HepG2 (cell line): ENCODE data around the gene SVOPL. TPM values are rescaled to one million over a fixed set of nuclear protein-coding genes. Genes with fewer than 3 reads are reported as not detected.

ENCODE experiments used
- ATAC-seq: fragments of 200-7000 bp; cut with Tn5 transposase; 3 replicates; pipeline ENCODE4 v1.9.1; 2020; ENCODE audit warnings: mild to moderate bottlenecking, moderate library complexity
- BruUV-seq: library from RNA; stranded (reverse); fragments of 400-500 nt; replicated peaks from 2 replicates; lab custom pipeline; 2021; lab: Mats Ljungman, UMichigan
- CTCF ChIA-PET: fragments of 300-600 bp; formaldehyde crosslinking; extraction: SDS; loops from one replicate; lab custom pipeline; 2021; ENCODE audit warnings: low total read pairs, inconsistent platforms, low intra/inter-chr PET ratio; lab: Yijun Ruan, JAX
- POLR2A ChIA-PET: fragments of 350-600 bp; sonication (Branson Sonifier 250); formaldehyde crosslinking; loops from one replicate; lab custom pipeline; 2020; ENCODE audit warnings: antibody characterized with exemption, inconsistent platforms; lab: Yijun Ruan, JAX
- DNase-seq: peaks from one replicate; pipeline ENCODE4 v3.0.0-alpha.2; 2015; ENCODE audit warnings: low spot score
- FAIRE-seq: peaks from 3 replicates; lab custom pipeline; 2011; peaks lifted over from hg19 to GRCh38; lab: Jason Lieb, UNC
- H2AFZ ChIP-seq: one replicate; pipeline ENCODE4 v1.6.1; 2011; ENCODE audit warnings: low read length, inconsistent platforms
- H3K27ac ChIP-seq: fragments of 300-600 bp; 3 replicates; pipeline ENCODE4 v1.8.0; 2011; ENCODE audit warnings: mixed run types, mild to moderate bottlenecking, mixed read lengths, low read length, inconsistent platforms; ENCODE audit not compliant: insufficient read depth; ENCODE audit errors: extremely low read length
- H3K27me3 ChIP-seq, 2 experiments: fragments of 200-600 bp in 1 of 2; 2 replicates in 1 of 2; 3 replicates in 1 of 2; pipeline versions ENCODE4 v1.6.0 to v1.8.0; 2011; ENCODE audit warnings: low read length in 2 of 2, mild to moderate bottlenecking in 2 of 2, moderate library complexity in 2 of 2, inconsistent platforms in 1 of 2; ENCODE audit not compliant: insufficient read depth in 2 of 2, control insufficient read depth in 1 of 2
- H3K36me3 ChIP-seq, 2 experiments: fragments of 200-600 bp in 1 of 2; replicated peaks in 1 of 2; 2 replicates in 1 of 2; 3 replicates in 1 of 2; pipeline versions ENCODE4 v1.5.1 to v1.8.0; 2011; ENCODE audit warnings: low read length in 2 of 2, inconsistent platforms in 1 of 2; ENCODE audit not compliant: insufficient read depth in 2 of 2, control insufficient read depth in 1 of 2
- H3K4me1 ChIP-seq: 2 replicates; pipeline ENCODE4 v1.5.1; 2012; ENCODE audit warnings: low read length, inconsistent platforms; ENCODE audit not compliant: insufficient read depth
- H3K4me2 ChIP-seq: 2 replicates; pipeline ENCODE4 v1.6.0; 2011; ENCODE audit warnings: low read depth, low read length, inconsistent platforms
- H3K4me3 ChIP-seq, 3 experiments: fragments of 200-600 bp in 1 of 3; sonication (generic), shearing (Covaris generic) in 1 of 3; replicated peaks in 1 of 3; 2 replicates each; pipeline ENCODE4 v1.5.1; 2011 to 2016; ENCODE audit warnings: low read length in 3 of 3, inconsistent platforms in 2 of 3, low read depth in 2 of 3, mild to moderate bottlenecking in 2 of 3, control low read depth in 1 of 3, mixed read lengths in 1 of 3; ENCODE audit not compliant: insufficient read depth in 1 of 3
- H3K79me2 ChIP-seq: one replicate; pipeline ENCODE4 v1.6.1; 2011; ENCODE audit warnings: low read length, inconsistent platforms; ENCODE audit not compliant: insufficient read depth
- H3K9ac ChIP-seq: 2 replicates; pipeline ENCODE4 v1.6.0; 2011; ENCODE audit warnings: mild to moderate bottlenecking, low read depth, low read length, inconsistent platforms; ENCODE audit not compliant: insufficient read depth
- H3K9me3 ChIP-seq: 2 replicates; pipeline ENCODE4 v1.5.1; 2012; ENCODE audit warnings: mild to moderate bottlenecking, low read length
- H4K20me1 ChIP-seq: 2 replicates; pipeline ENCODE4 v1.6.0; 2011; ENCODE audit warnings: inconsistent platforms, mild to moderate bottlenecking, low read length, moderate library complexity; ENCODE audit not compliant: insufficient read depth
- ARID5B ChIP-seq: IDR thresholded peaks from 2 replicates; pipeline ENCODE4 v1.4.0; 2020; ENCODE audit warnings: mild to moderate bottlenecking, missing genetic modification reagents
- KAT8 ChIP-seq: IDR thresholded peaks from 2 replicates; pipeline ENCODE4 v1.6.1; 2016; ENCODE audit warnings: missing genetic modification reagents, missing compliant biosample characterization
- MAZ ChIP-seq, 2 experiments: sonication (generic) in 1 of 2; formaldehyde crosslinking in 1 of 2; IDR thresholded peaks; 2 replicates each; pipeline versions ENCODE4 v1.5.0 to v1.6.1; 2012 to 2020; ENCODE audit warnings: low read depth in 2 of 2, mild to moderate bottlenecking in 2 of 2, borderline replicate concordance in 1 of 2, improper control_type of control experiment in 1 of 2, low read length in 1 of 2, missing genetic modification reagents in 1 of 2, moderate library complexity in 1 of 2
- RAD51 ChIP-seq: fragments of 450-650 bp; IDR thresholded peaks from 2 replicates; pipeline ENCODE4 v1.6.1; 2016; ENCODE audit warnings: borderline replicate concordance
- REL ChIP-seq: sonication (generic); formaldehyde crosslinking; conservative IDR thresholded peaks from 2 replicates; pipeline ENCODE4 v1.8.0; 2022; ENCODE audit warnings: mild to moderate bottlenecking, missing genetic modification reagents, moderate library complexity
- RFX5 ChIP-seq: IDR thresholded peaks from 2 replicates; pipeline ENCODE4 v1.6.1; 2011; ENCODE audit warnings: low read depth, low read length, improper control_type of control experiment
- RXRB ChIP-seq: IDR thresholded peaks from 2 replicates; pipeline ENCODE4 v1.6.1; 2016; ENCODE audit warnings: borderline replicate concordance, missing genetic modification reagents, missing compliant biosample characterization
- TMF1 ChIP-seq: sonication (generic); formaldehyde crosslinking; IDR thresholded peaks from 2 replicates; pipeline ENCODE4 v1.8.1; 2022; ENCODE audit warnings: low read depth, missing genetic modification reagents
- ZFP62 ChIP-seq: sonication (generic); formaldehyde crosslinking; IDR thresholded peaks from 2 replicates; pipeline ENCODE4 v1.4.0; 2020; ENCODE audit warnings: missing genetic modification reagents
- ZNF282 ChIP-seq: fragments of 450-650 bp; IDR thresholded peaks from 2 replicates; pipeline ENCODE4 v1.6.1; 2018; ENCODE audit not compliant: partially characterized antibody
- ZNF678 ChIP-seq: sonication (generic); formaldehyde crosslinking; IDR thresholded peaks from 2 replicates; pipeline ENCODE4 v1.4.0; 2020; ENCODE audit warnings: mild to moderate bottlenecking, missing genetic modification reagents
- ZNF780A ChIP-seq: sonication (generic); formaldehyde crosslinking; IDR thresholded peaks from 2 replicates; pipeline ENCODE4 v1.8.0; 2022; ENCODE audit warnings: mild to moderate bottlenecking, missing genetic modification reagents, moderate library complexity
- ZSCAN21 ChIP-seq: sonication (generic); formaldehyde crosslinking; IDR thresholded peaks from 2 replicates; pipeline ENCODE4 v1.8.0; 2022; ENCODE audit warnings: mild to moderate bottlenecking, missing genetic modification reagents, moderate library complexity, borderline replicate concordance
- ZSCAN22 ChIP-seq: sonication (generic); formaldehyde crosslinking; IDR thresholded peaks from 2 replicates; pipeline ENCODE4 v1.4.0; 2020; ENCODE audit warnings: mild to moderate bottlenecking, missing genetic modification reagents
- WGBS: methylation state at CpG from one replicate; pipeline ENCODE4 v1.1.6; 2017; ENCODE audit warnings: low lambda C conversion rate; 5-methylcytosine and 5-hydroxymethylcytosine counted together
- in situ Hi-C: cut with HindIII; loops from 2 replicates; pipeline ENCODE4 v1.10.0; 2017; ENCODE audit warnings: low pct_unique_long_range_greater_than_20kb; ENCODE audit not compliant: extremely low pct_ligation_motif_present
- intact Hi-C: fragments of 100-400 bp; cut with micrococcal nuclease; formaldehyde crosslinking; loops from one replicate; pipeline ENCODE4 v1.10.0; 2022; ENCODE audit not compliant: unreplicated experiment
- polyA plus RNA-seq, 8 experiments: library from polyadenylated mRNA; depleted of rRNA in 3 of 8; stranded (reverse) in 7 of 8; unstranded in 1 of 8; fragments of >200 nt; fragmentation: Illumina TruSeq in 4 of 8; extraction: Trizol in 4 of 8; gene quantifications; 2 replicates each; pipeline versions ENCODE4 v1.2.1 to v1.2.3, GENCODE V29; 2011 to 2016; ENCODE audit warnings: low read depth in 4 of 8, missing spikeins in 1 of 8, mixed read lengths in 1 of 8; ENCODE audit not compliant: insufficient read depth in 1 of 8
- total RNA-seq, 5 experiments: library from RNA; depleted of rRNA; stranded (reverse); fragments of >200 nt; fragmentation: Illumina TruSeq; extraction: Trizol; gene quantifications; 2 replicates each; pipeline ENCODE4 v1.2.3, GENCODE V29; 2016; ENCODE audit warnings: low read depth in 1 of 5
- TF ChIP-seq, protein P1 (sequence below): sonication (generic); formaldehyde crosslinking; IDR thresholded peaks from 2 replicates; pipeline ENCODE4 v1.4.0; 2020; ENCODE audit warnings: missing genetic modification reagents, borderline replicate concordance
- TF ChIP-seq, protein P2 (sequence below): IDR thresholded peaks from 2 replicates; pipeline ENCODE4 v1.6.1; 2016; ENCODE audit warnings: low read depth

SVOPL gene
- total and polyA plus RNA-seq, 2 of the 13 experiments (the other 11 are each of a cell fraction or from before 2014, with no cell fraction given) = not detected

DNA sequence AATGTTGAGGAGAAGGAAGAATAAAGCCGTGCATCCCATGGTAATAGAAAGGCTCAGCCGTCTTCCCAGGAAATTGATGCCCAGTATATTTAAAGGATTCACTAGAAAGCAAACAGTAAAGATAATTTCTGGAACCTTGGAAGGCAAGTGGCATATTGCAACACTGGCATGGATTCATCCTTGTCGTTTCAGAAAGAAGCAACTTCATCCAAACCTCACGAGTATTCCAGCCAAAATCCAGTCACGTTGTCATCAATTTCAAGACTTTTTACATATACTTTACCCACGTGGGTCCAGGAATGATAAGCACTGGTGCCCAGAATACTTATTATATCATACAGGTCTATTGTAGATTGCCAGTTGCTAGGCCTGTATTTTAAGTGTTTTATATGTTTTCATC lies 73.8 kb downstream of the SVOPL start:
- no peaks in the 10 kb centered on the region for H3K79me2 ChIP-seq
- in situ Hi-C loops (no loop called here), intact Hi-C loops (no loop called here)
- DNase-seq (no peak), ATAC-seq (no peak), FAIRE-seq (no peak)
- no peaks in the 10 kb centered on the region for H3K9me3 ChIP-seq
- H3K36me3 ChIP-seq = no peaks in the 10 kb centered on the region
- no peaks in the 10 kb centered on the region for H3K4me1 ChIP-seq
- H4K20me1 ChIP-seq = no peaks in the 10 kb centered on the region
- no peaks in the 10 kb centered on the region; a peak in 2 of 5 replicates for H3K27me3 ChIP-seq
- H3K4me2 ChIP-seq = no peak overlapping the region
- no peak overlapping the region for H3K27ac ChIP-seq
- no peak overlapping the region for H3K9ac ChIP-seq
- ChIA-PET POLR2A (no interaction called here), CTCF (no interaction called here)
- H2AFZ ChIP-seq = no peak overlapping the region
- 48% methylated on average over 5 of the region's 6 CpGs for WGBS
- H3K4me3 ChIP-seq = no peak overlapping the region
- BruUV-seq = no TSS peak
- TF ChIP-seq TMF1 (CRISPR knock-in tag) (no peak), MAZ (IDR thresholded peaks at IDR 0.05; ENCODE audit: borderline replicate concordance, low read depth, low read length) (no peak), MAZ (CRISPR knock-in tag; IDR thresholded peaks at IDR 0.05; ENCODE audit: low read depth) (no peak), RAD51 (no peak), ARID5B (no peak), RFX5 (no peak), ZSCAN21 (CRISPR knock-in tag) (no peak), RXRB (no peak), REL (CRISPR knock-in tag) (no peak), ZNF780A (no peak), KAT8 (no peak), ZSCAN22 (CRISPR knock-in tag) (no peak), ZNF282 (no peak), ZNF678 (no peak), ZFP62 (CRISPR knock-in tag) (no peak)
- TF ChIP-seq, protein P1, sequence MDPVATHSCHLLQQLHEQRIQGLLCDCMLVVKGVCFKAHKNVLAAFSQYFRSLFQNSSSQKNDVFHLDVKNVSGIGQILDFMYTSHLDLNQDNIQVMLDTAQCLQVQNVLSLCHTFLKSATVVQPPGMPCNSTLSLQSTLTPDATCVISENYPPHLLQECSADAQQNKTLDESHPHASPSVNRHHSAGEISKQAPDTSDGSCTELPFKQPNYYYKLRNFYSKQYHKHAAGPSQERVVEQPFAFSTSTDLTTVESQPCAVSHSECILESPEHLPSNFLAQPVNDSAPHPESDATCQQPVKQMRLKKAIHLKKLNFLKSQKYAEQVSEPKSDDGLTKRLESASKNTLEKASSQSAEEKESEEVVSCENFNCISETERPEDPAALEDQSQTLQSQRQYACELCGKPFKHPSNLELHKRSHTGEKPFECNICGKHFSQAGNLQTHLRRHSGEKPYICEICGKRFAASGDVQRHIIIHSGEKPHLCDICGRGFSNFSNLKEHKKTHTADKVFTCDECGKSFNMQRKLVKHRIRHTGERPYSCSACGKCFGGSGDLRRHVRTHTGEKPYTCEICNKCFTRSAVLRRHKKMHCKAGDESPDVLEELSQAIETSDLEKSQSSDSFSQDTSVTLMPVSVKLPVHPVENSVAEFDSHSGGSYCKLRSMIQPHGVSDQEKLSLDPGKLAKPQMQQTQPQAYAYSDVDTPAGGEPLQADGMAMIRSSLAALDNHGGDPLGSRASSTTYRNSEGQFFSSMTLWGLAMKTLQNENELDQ (CRISPR knock-in tag) = no peak
- TF ChIP-seq, protein P2, sequence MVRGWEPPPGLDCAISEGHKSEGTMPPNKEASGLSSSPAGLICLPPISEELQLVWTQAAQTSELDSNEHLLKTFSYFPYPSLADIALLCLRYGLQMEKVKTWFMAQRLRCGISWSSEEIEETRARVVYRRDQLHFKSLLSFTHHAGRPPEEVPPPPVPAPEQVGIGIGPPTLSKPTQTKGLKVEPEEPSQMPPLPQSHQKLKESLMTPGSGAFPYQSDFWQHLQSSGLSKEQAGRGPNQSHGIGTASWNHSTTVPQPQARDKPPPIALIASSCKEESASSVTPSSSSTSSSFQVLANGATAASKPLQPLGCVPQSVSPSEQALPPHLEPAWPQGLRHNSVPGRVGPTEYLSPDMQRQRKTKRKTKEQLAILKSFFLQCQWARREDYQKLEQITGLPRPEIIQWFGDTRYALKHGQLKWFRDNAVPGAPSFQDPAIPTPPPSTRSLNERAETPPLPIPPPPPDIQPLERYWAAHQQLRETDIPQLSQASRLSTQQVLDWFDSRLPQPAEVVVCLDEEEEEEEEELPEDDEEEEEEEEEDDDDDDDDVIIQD (CRISPR knock-in tag) = no peak
